ENCODE measurements around the gene RTN1. TPM values are rescaled to one million over a fixed set of nuclear protein-coding genes. Genes with fewer than 3 reads are reported as not detected.

RTN1 gene
- total RNA-seq, 2 experiments from 2014 or later = 0.14 TPM; not detected in 1

DNA sequence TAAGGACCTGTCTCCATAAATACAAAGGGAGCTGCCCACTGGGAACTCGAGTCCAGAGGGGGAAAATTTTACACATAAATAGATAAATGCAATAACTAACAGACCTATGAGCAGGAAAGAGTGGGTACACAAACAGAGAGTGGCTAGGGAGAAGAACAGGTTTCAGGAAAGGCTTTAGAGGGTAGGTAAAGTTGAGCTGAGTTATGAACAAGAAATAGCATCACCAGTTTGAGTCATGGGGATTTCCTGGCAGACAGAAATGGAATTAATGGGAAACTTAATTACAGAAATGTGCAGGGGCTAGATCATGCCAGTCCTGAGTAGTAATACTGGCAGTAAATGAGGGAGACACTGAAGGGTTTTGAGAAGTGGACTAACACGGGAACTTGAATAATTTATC, 236.0 kb downstream of the RTN1 start:
- no peaks in the 10 kb centered on the region for H3K9me3 ChIP-seq (ENCODE audit: control insufficient read depth in 1 of 2, insufficient read depth in 1 of 2, low read length in 2 of 2)
- H3K4me1 ChIP-seq (ENCODE audit: insufficient read depth, low read length) = no peaks in the 10 kb centered on the region
- Mint-ChIP-seq H3K27me3 (peaks cover 37% of the 10 kb centered on the region), H3K4me1 (ENCODE audit: low read depth) (no peaks in the 10 kb centered on the region), H3K27ac (no peak overlapping the region), H3K4me3 (no peak overlapping the region), H3K36me3 (ENCODE audit: low read depth) (no peaks in the 10 kb centered on the region), H3K9me3 (no peaks in the 10 kb centered on the region)
- ChIA-PET CTCF (no interaction called here), POLR2A (no interaction called here)
- DNase-seq = no peak
- no peaks in the 10 kb centered on the region for H3K36me3 ChIP-seq (ENCODE audit: insufficient read depth, low read length)
- no peak overlapping the region for H3K4me3 ChIP-seq (ENCODE audit: low read length)
- intact Hi-C loops (cut with DNase I, micrococcal nuclease) = no loop called here
- ATAC-seq (ENCODE audit: poor library complexity) = no peak
- H3K27me3 ChIP-seq (ENCODE audit: control insufficient read depth in 1 of 2, insufficient read depth in 2 of 2, low read length in 2 of 2) = peaks cover 8 to 24% of the 10 kb centered on the region in 2 experiments
- no peak overlapping the region for H3K27ac ChIP-seq (ENCODE audit: low read depth in 1 of 2, low read length in 2 of 2)
- TF ChIP-seq, protein P1, sequence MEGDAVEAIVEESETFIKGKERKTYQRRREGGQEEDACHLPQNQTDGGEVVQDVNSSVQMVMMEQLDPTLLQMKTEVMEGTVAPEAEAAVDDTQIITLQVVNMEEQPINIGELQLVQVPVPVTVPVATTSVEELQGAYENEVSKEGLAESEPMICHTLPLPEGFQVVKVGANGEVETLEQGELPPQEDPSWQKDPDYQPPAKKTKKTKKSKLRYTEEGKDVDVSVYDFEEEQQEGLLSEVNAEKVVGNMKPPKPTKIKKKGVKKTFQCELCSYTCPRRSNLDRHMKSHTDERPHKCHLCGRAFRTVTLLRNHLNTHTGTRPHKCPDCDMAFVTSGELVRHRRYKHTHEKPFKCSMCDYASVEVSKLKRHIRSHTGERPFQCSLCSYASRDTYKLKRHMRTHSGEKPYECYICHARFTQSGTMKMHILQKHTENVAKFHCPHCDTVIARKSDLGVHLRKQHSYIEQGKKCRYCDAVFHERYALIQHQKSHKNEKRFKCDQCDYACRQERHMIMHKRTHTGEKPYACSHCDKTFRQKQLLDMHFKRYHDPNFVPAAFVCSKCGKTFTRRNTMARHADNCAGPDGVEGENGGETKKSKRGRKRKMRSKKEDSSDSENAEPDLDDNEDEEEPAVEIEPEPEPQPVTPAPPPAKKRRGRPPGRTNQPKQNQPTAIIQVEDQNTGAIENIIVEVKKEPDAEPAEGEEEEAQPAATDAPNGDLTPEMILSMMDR (IDR thresholded peaks at IDR 0.05) = no peak

DNA sequence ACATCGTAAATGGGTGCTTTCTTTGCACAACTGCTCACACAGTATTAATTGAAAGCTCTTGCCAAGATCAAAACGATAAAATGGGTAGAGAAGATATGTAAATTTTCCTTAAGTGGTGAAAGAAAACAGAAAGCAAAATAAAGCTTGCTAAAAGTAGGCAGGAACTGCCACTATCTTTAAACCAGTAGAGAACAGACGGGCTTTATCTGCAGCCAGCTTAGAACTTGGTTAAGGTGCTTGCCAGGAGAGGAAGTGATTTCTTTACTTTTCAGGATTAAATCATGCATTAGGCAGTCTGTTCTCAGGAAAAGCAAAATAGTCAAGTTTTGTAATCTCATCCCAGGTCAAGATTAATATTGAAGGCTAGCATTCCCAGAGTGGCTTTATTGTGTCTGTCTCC, 237.1 kb downstream of the RTN1 start:
- Histone ChIP-seq H3K27me3 (ENCODE audit: control insufficient read depth in 1 of 2, insufficient read depth in 2 of 2, low read length in 2 of 2) (peaks cover 8 to 29% of the 10 kb centered on the region in 2 experiments), H3K9me3 (ENCODE audit: control insufficient read depth in 1 of 2, insufficient read depth in 1 of 2, low read length in 2 of 2) (no peaks in the 10 kb centered on the region), H3K27ac (ENCODE audit: low read depth in 1 of 2, low read length in 2 of 2) (no peak overlapping the region), H3K4me3 (ENCODE audit: low read length) (no peak overlapping the region), H3K36me3 (ENCODE audit: insufficient read depth, low read length) (no peaks in the 10 kb centered on the region), H3K4me1 (ENCODE audit: insufficient read depth, low read length) (no peaks in the 10 kb centered on the region)
- Mint-ChIP-seq H3K27me3 (peaks cover 49% of the 10 kb centered on the region), H3K9me3 (no peaks in the 10 kb centered on the region), H3K27ac (no peak overlapping the region), H3K4me3 (no peak overlapping the region), H3K4me1 (ENCODE audit: low read depth) (no peaks in the 10 kb centered on the region), H3K36me3 (ENCODE audit: low read depth) (no peaks in the 10 kb centered on the region)
- no peak for ATAC-seq (ENCODE audit: poor library complexity)
- intact Hi-C loops (cut with DNase I, micrococcal nuclease) = no loop called here
- ChIA-PET CTCF (no interaction called here), POLR2A (no interaction called here)
- TF ChIP-seq, protein P1 (IDR thresholded peaks at IDR 0.05) = no peak
- no peak for DNase-seq

DNA sequence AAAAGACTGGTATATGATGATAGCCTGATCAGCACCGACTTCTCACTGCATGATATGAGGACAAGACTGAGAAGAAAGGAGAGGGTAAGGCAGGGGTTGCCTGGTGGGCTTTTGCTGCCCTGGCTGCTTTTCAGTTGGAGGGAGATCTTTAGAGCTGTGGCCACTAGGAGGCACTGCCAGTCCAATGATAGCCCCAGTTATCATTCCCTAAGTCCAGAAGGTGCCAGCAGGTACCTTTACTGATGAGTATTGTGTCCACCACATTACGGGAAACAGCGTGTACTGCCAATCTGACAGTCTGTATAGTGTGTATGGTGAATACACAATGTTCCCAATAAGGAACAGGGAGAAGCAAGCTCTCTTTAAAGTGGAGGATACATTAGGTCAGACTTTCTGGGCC, 238.2 kb downstream of the RTN1 start:
- intact Hi-C loops (cut with DNase I, micrococcal nuclease) = no loop called here
- H3K4me1 Mint-ChIP-seq (ENCODE audit: low read depth) = no peaks in the 10 kb centered on the region
- H3K36me3 Mint-ChIP-seq (ENCODE audit: low read depth) = no peaks in the 10 kb centered on the region
- no peaks in the 10 kb centered on the region for H3K36me3 ChIP-seq (ENCODE audit: insufficient read depth, low read length)
- no peak overlapping the region for H3K4me3 Mint-ChIP-seq
- peaks cover 8 to 35% of the 10 kb centered on the region in 2 experiments for H3K27me3 ChIP-seq (ENCODE audit: control insufficient read depth in 1 of 2, insufficient read depth in 2 of 2, low read length in 2 of 2)
- H3K9me3 ChIP-seq (ENCODE audit: control insufficient read depth in 1 of 2, insufficient read depth in 1 of 2, low read length in 2 of 2) = no peaks in the 10 kb centered on the region
- no peak overlapping the region for H3K4me3 ChIP-seq (ENCODE audit: low read length)
- no peak overlapping the region for H3K27ac Mint-ChIP-seq
- TF ChIP-seq, protein P1 (IDR thresholded peaks at IDR 0.05) = peak; percentile 8
- no peak overlapping the region for H3K27ac ChIP-seq (ENCODE audit: low read depth in 1 of 2, low read length in 2 of 2)
- peaks cover 60% of the 10 kb centered on the region for H3K27me3 Mint-ChIP-seq
- no peaks in the 10 kb centered on the region for H3K9me3 Mint-ChIP-seq
- ChIA-PET POLR2A (no interaction called here), CTCF (no interaction called here)
- H3K4me1 ChIP-seq (ENCODE audit: insufficient read depth, low read length) = no peaks in the 10 kb centered on the region
- DNase-seq (peak in 3 of 14 experiments; percentile 2 to 18 (median 3)), ATAC-seq (ENCODE audit: poor library complexity) (no peak)
